HG02973 (cell line): Measurements from ENCODE around the gene KCNG1.
A peak's percentile ranks its signal among the peaks of the same experiment; 100 is the strongest.
"Not testable (repeated sequence)": the region's sequence is repeated elsewhere in the genome, so short reads cannot be mapped to it uniquely, and the experiment has no call there.

ENCODE experiments used
- ATAC-seq: cut with Tn5 transposase; IDR thresholded peaks from one replicate; pipeline ENCODE4 v1.9.1; 2021; ENCODE audit warnings: moderate library complexity; ENCODE audit not compliant: unreplicated experiment

Gene KCNG1

DNA sequence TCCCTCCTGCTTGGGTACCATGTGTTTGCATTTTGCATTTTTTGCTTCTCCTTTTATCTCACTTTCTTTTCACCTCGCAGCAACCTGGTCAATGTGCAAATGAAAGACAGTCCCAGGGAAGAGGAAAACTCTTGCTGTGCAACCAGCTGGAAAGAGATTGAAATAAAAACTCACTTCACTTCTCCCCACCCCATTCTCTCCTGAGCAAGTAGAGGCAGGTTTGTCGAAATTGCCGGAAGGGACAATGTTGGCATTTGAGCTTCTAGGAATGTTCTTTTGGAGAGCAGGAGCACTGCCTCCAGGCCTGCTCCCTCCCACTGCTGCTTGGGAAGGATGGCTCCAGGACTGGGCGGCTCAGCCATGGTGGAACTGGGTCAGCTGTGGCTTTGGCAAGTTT is 30.6 kb downstream of the KCNG1 start:
- no peak for ATAC-seq

DNA sequence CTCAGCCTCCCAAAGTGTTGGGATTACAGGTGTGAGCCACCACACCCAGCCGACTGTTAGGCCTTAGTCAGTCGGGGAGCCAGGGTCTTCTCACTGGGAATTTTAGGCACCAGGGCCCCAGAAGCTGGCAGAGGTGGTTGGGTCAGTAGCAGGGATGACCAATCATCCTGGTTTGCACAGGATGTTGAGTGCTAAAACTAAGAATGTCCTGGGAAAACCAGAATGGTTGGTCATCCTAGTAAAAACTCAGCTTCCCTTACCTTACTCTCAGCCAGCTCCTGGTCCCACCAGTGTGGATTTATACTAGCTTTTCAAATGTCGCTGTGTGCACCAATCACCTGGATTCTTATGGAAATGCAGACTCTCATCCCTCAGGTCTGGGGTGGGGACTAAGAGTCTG is 31.8 kb downstream of the KCNG1 start:
- ATAC-seq = no peak

DNA sequence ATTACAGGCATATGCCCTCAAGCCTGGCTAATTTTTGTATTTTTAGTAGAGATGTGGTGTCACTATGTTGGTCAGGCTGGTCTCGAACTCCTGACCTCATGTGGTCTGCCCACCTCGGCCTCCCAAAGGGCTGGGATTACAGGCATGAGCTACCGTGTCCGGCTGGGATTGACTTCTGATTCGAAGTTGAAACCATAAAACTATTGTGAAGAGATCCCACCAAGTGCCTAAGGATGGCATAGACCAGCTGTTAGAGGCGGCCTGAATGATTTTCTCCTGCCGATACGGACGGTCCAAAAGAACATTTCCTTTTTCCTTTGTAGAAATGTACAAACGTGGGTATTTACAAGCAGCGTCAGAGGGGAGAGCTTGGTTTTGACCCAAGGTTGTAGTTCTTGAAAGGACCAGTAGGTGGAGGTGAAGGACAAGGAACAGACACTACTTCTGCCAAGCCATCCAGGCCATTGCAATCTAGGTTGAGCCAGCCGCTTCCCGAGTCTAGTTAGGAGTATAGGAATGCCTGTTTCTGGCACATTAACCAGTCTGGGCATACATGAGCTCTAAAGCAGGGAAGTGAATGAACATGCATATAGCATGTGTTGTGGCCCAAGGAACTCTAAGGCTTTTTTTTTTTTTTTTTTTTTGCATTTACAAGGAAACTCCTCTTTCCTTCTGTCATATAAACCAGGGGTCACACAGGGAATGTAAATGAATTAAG is 35.3 kb downstream of the KCNG1 start:
- no peak for ATAC-seq

DNA sequence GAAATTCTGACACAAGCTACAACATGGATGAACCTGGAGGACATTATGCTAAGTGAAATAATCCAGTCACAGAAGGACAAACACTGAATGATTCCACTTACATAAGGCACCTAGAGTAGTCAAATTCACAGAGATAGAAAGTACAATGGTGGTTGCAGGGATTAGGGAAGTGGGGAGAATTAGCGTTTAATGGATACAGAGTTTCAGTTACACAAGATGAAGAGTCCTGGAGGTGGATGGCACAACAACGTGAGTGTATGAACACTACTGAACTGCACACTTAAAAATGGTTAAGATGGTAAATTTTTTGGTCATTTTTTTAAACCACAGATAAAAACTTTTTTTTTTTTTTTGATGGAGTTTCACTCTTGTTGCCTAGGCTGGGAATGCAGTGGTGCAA is 39.6 kb downstream of the KCNG1 start:
- ATAC-seq = no peak

DNA sequence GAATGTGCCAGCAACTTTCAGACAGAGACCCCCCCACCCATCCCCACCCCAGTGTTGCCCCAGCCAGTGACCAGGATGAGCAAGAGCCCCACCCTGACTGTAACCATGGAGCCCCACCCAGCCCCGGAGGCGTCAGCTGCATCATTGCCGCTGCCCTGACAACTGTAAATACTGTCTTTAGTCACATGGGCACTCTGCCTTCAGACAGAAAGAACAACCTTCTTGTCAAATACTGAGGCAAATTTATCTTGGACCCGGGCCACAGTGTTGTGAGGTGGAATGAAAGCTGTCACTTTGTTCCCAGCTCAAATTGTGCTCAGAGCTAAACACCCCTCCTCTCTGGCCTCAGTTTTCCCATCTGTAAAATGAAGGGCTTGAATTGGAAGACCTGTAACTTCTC is 40.5 kb downstream of the KCNG1 start:
- ATAC-seq = no peak

DNA sequence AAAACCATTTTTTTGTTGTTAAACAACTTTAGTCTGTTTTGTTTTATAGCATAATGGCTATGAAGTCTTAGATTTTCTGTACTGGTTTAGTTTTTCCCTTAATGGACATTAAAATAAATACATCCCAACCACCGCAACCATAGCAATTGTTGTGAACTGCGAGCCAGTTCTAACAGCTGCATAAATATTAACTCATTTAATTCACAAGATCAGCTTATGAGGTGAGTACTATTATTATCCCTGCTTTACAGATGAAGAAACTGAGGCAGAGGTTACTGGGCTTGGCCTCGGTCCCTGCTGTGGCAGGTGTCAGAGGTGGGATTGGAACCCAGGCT is 41.2 kb downstream of the KCNG1 start:
- no peak for ATAC-seq

DNA sequence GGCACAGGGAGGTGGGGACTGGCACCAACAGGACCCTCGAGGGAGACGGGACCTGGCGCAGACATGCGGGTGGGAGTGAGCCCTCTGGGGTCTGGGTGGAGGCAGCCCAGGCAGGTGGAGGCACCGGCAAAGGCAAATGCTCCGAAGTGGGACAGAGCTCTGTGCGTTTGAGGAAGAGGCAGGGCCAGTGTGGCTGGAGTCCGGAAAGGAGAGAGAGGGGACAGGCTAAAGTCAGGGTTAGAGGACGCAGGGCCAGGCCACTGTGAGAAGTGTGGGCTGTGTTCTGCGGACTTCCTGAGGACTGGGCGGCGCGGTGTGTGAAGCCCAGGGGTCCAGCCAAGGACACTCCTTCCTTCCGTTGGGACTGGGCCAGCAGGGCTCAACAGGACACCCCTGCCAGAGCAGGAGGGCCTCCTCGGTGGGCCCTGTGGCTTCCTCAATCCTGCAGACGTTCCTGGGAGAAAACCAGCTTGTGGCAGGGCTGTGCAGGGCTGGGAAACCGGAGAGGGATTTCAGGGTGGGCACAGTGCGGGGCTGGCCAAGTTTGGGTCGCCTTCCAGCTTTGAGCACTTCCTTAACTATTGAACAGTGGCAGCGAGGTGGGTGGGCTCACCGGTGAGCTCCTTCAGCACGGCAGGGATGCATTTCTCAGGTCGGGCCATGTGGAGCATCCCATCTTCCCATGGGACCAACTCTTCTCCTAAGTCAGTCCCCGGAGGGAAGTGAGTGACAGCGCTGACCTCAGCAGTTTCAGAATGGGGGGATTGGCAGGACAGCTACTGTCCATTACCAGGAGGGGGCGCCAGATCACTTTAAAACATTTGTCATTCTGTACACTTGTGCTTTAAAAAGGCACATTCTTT is 41.8 kb downstream of the KCNG1 start:
- no peak for ATAC-seq

DNA sequence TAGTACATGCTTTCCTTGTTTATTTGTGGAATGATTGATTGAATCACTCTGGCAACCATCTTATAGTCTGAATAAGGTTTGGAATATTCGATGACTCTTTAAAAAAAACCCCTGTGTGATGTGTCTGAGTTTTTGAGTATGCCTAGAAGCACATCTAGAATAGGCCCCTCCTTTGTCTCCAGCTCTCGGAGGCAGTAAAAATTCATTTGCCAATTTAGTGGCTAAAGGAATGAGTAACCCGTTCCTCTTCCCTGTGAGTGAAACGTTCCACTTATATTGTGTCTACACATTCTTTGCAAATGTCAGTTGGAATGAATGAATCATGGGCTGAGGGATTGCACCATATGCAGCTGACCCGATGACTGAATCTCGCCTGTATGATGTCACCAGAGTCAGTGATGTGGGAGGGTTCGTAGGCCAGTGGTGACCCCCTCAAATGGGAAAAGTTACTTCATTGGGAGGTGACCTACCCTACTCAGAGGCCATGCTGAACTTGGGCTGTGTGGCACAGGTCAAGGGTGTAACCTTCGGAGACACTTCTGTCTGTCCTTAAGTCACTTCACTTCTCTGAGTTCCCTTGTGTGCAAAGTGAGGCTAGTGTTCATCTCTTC is 42.7 kb downstream of the KCNG1 start:
- ATAC-seq = no peak

DNA sequence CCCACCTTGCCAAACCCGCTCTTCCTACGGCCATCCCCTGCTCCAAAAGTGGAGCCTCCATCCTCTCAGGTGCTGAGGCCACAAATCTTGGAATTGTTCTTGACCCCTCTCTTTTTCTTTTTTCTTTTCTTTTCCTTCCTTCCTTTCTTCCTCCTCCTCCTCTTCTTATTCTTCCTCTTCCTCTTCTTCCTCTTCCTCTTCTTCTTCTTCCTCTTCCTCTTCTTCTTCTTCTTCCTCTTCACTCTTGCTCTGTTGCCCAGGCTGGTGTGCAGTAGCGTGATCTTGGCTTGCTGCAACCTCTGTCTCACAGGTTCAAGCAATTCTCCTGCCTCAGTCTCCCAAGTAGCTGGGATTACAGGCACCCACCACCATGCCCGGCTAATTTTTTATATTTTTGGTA is 44.4 kb downstream of the KCNG1 start:
- ATAC-seq = not testable (repeated sequence)

DNA sequence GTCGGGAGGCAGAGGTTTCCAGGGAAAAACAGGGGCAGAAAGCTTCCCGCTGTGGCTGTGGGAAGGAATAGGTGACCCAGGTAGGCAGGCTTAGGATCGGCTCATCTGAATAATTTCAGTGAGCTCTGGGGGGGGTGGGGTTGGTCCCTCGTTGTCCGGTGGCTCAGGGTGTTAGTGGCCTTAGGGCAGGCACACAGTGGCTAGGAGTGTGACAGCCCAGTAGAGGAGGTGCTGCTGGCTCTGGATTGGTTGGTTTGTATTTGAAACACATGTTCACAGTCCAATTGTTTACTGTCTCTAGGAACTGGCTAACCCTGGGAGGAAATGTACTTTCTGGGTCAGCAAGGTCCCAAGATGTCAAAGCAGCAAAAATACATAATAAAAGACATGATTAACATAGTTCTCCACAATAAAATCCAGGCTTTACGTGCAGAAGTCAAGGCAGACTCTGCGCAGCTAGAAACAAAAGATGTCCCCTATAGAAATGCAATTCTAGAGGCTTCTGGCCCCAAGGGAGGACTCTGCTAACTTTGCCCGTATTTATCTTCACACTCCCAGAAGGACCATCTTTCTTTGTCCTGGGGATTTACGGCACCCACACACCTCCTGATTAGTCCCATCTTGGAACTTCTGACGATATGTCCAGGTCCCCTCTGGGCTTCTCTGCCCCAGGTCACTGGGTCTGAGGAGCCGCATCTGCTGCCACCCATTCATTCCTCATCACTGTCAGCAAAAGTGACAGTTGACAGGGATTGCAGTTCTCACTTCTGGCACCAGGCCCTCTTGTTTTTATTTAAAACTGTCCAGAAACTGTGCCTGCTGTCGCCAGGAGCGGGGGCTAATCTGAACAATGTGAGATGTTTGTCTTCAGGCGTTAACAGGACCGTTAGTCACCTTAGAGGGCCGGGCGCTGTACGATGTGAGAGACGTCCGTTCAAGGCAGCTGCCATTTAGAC is 45.6 kb downstream of the KCNG1 start:
- ATAC-seq = no peak

DNA sequence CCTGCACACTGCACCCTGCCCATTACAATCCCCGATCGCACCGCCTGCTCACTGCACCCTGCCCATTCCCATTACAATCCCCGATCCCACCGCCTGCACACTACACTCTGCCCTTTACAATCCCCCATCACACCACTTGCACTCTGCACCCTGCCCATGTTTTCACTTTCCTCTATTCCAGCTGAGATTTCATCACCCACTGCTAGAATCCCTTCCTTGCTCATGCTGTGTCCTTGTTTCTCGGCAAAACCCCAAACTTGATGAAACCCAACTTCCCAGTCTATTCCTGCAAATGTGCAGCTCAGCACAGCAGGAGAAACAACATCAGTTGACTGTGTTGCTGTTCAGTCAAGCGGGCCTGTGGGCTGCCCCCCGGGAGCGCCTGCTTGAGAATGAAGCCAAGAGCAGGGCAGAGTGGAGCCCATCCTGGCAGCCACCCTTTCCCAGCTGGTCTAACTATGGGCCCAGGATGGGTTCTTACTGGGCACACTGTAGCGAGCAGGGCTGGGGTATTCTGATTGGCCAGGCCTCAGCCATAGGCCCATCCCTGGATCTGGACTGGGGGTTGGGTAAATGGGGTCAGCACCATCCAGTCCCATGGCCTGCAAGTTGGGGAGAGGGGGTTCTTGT is 47.1 kb downstream of the KCNG1 start:
- ATAC-seq = no peak

DNA sequence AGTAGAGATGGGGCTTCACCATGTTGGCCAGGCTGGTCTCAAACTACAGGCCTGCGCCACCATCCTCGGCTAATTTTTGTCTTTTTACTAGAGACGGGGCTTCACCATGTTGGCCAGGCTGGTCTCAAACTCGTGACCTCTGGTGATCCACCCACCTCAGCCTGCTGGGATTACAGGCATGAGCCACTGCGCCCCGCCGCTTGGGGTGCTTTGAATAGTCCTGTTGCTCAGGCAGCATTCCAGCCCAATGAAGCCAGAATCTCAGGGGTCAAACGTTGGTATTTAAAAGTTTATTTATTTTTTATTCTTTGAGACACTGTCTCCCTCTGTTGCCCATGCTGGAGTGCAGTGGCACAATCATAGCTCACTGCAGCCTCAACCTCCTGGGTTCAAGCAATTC is 53.0 kb downstream of the KCNG1 start:
- no peak for ATAC-seq

DNA sequence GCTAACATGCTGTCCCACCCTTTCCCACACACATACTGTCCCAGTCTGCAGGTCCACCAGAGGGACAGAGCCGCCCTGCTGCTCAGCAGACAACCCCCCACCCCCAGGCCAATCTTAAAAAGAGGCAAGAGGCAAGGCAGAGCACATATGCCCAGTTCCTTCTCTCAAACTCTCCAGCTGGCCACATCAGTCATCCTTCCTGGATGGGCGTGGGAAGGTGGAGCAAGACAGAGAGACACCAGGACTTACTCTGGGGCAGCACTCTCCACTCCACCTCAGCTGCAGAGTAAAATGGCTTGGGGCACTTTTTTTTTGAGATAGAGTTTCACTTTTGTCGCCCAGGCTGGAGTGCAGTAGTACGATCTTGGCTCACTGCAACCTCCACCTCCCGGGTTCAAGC is 53.5 kb downstream of the KCNG1 start:
- no peak for ATAC-seq

DNA sequence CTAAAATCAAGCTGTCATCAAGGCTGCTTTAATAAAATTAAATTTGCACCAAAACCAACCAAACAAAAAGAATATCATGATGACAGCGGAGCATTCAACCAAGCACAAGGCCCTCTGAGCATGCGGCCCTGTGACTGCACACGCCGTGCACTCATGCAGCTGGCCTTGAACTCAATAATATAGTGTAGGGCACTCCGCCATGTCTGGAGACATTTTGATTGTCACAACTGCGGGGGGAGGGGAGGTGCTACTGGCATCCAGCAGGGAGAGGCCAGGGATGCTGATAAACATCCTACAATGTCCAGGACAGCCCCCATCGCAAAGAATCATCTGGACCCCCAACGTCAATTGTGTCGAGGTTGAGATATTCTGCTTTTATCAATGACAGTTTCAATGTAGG is 54.6 kb downstream of the KCNG1 start:
- ATAC-seq = no peak

DNA sequence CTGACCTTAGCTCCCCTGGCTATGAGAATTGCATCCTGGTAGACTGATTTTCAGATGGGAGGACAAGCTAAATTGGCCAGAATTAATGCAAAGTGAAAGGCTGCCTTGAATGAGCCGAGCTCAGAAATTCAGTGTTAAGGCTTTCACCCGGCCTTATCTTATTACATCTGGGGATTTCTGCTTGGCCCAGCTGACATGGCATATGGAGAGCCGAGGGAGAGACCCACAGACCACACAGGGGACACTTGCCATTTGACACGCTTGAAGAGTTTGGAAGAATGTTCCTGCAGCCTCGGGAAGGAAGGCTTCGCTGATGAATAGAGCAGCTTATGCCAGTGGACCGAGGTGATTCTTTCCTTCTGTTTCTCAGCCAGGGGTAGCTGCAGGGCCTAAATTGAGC is 55.3 kb downstream of the KCNG1 start:
- no peak for ATAC-seq

DNA sequence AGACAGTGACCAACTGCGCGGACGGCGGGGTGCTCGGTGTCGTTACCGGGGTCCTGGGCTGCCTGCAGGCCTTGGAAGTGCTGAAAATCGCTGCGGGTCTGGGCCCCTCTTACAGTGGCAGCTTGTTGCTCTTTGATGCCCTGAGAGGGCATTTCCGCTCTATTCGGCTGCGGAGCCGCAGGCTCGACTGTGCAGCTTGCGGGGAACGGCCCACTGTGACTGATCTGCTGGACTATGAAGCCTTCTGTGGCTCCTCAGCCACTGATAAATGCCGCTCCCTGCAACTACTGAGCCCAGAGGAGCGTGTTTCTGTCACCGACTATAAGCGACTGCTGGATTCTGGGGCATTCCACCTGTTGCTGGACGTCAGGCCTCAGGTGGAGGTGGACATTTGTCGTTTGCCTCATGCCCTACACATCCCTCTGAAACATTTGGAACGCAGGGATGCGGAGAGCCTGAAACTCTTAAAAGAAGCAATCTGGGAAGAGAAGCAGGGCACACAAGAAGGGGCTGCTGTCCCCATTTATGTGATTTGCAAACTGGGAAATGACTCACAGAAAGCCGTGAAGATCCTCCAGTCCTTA is 63.3 kb downstream of the KCNG1 start:
- ATAC-seq = no peak

DNA sequence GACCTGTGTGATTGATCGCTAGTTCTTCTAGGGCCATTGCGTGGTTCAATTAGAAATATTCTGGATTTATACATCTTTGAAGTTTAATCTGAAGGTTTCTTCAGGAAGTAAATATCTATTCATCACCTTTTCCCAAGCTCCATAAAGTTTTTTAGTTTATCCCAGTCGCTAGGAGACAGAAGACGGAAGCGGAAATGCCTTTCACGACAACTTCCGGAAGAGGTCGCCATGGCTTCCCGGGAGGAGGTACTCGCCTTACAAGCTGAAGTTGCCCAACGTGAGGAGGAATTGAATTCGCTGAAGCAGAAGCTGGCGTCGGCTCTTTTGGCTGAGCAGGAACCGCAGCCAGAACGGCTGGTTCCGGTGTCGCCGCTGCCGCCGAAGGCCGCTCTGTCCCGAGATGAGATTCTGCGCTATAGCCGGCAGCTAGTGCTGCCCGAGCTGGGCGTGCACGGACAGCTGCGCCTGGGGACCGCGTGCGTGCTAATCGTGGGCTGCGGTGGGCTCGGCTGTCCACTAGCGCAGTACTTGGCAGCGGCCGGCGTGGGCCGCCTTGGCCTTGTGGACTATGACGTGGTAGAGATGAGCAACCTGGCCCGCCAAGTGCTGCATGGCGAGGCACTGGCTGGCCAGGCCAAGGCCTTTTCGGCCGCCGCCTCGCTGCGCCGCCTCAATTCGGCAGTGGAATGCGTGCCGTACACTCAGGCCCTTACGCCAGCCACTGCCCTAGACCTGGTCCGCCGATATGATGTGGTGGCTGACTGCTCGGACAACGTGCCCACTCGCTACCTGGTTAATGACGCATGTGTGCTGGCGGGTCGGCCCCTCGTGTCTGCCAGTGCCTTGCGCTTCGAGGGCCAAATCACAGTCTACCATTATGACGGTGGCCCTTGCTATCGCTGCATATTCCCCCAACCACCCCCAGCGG is 64.0 kb downstream of the KCNG1 start, which contains the start of gene MOCS3:
TSS of gene MOCS3 (plus strand) at position 204 of the 928 bp plus-strand sequence. CDS start at position 229, 25 bp downstream.
- peak; percentile 64 for ATAC-seq

DNA sequence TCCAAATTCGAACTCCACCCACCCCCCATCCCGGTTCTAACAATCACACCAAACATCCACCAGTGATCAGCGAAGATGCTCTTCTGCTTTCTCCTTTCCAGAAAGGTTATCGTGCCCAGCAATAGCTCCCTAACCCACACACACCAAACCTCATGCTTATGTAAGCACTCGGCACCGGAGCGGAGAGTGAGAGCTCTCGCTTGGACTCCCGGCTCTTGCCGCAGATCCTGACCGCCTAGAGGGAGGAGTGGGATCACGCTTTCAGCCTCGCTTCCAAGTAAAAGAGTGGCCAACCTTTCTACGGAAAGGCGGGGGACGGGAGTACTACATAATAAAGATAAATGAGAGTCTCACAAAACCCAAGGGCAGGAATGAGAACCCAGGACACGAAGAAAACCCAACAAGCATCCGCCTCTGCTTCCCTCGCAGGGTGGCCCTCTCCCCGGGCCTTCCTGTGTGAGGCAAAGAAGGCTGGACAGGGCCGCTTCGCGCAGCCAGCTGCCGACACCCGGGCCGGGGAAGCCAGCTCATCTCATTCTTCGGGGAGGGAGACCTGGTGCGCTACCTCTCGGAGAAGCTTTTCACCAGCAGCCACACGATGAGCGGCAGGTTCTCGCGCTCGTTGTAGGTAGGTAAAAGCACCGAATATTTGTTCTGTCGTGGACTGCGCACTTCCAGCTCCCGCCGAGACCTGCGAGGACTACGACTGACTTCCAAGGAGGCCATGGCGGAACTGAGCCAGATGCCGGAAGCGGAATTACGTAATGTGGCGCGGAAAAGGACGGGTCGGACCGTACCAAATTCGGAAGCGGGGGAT is 64.9 kb downstream of the KCNG1 start, which contains the start of gene DPM1:
TSS of gene DPM1 (minus strand) at position 735 of the 817 bp plus-strand sequence. CDS start at position 726, 9 bp downstream.
- peak; percentile 74 for ATAC-seq
